GM19238 (cell line): ENCODE measurements around the gene BST2.

Experiments
- DNase-seq: peaks from one replicate; pipeline ENCODE4 v3.0.0; 2011; ENCODE audit warnings: low spot score; ENCODE audit not compliant: insufficient read length

BST2 gene

GRCh38 chr19:17405250-17406045 lies at the start of gene BST2:
Gene BST2 (minus strand): TSS chr19:17405630. CDS start chr19:17405575, 55 bp downstream.
- peak; percentile 94 for DNase-seq

GRCh38 chr19:17454576-17455071 lies 49.2 kb upstream of the BST2 start:
- DNase-seq = no peak

GRCh38 chr19:17451820-17452219 lies 46.4 kb upstream of the BST2 start:
- DNase-seq = no peak

- no peak for DNase-seq
Measured at GRCh38 chr19:17450264-17451075, 45.0 kb upstream of the BST2 start.

- no peak for DNase-seq
Measured at GRCh38 chr19:17448131-17448967, 42.9 kb upstream of the BST2 start, which contains the start of gene TMEM221. Gene TMEM221 (minus strand): TSS chr19:17448668. CDS start chr19:17448462, 206 bp downstream.

- DNase-seq = no peak
Measured at GRCh38 chr19:17447704-17448130, 42.3 kb upstream of the BST2 start.

- no peak for DNase-seq
Measured at GRCh38 chr19:17445526-17446165, 40.2 kb upstream of the BST2 start.

- no peak for DNase-seq
Measured at GRCh38 chr19:17441241-17442021, 36.0 kb upstream of the BST2 start.

- no peak for DNase-seq
Measured at GRCh38 chr19:17436874-17437267, 31.4 kb upstream of the BST2 start.

- no peak for DNase-seq
Measured at GRCh38 chr19:17436094-17436873, 30.9 kb upstream of the BST2 start.

GRCh38 chr19:17435218-17435617 lies 29.8 kb upstream of the BST2 start:
- no peak for DNase-seq

- DNase-seq = no peak
Measured at GRCh38 chr19:17431417-17431816, 26.0 kb upstream of the BST2 start.

GRCh38 chr19:17429641-17430113 lies 24.2 kb upstream of the BST2 start:
- no peak for DNase-seq

GRCh38 chr19:17424743-17425365 lies 19.4 kb upstream of the BST2 start:
- no peak for DNase-seq

GRCh38 chr19:17423429-17424208 lies 18.2 kb upstream of the BST2 start:
- no peak for DNase-seq

- no peak for DNase-seq
Measured at GRCh38 chr19:17421942-17422341, 16.5 kb upstream of the BST2 start.

GRCh38 chr19:17420475-17420924 lies 15.1 kb upstream of the BST2 start:
- DNase-seq = no peak
